GM19324 (cell line): Measurements from ENCODE around the gene TNS2.

ENCODE experiments used
- ATAC-seq: cut with Tn5 transposase; IDR thresholded peaks from one replicate; pipeline ENCODE4 v1.9.1; 2021; ENCODE audit warnings: mild to moderate bottlenecking, moderate library complexity; ENCODE audit not compliant: unreplicated experiment, low FRiP score

Gene TNS2

GRCh38 chr12:53067074-53067992, 17.5 kb downstream of the TNS2 start:
- ATAC-seq: no peak

- ATAC-seq: no peak
These were observed 18.3 kb downstream of the TNS2 start for GRCh38 chr12:53067993-53068770.

GRCh38 chr12:53068811-53069585, 19.1 kb downstream of the TNS2 start:
- ATAC-seq: no peak

- no peak for ATAC-seq
These were observed 20.0 kb downstream of the TNS2 start for GRCh38 chr12:53069621-53070410.

GRCh38 chr12:53070877-53071492, 21.1 kb downstream of the TNS2 start:
- ATAC-seq: no peak

- ATAC-seq: no peak
These were observed 22.0 kb downstream of the TNS2 start for GRCh38 chr12:53071591-53072551.

GRCh38 chr12:53073881-53074280, 24.0 kb downstream of the TNS2 start:
- no peak for ATAC-seq

- no peak for ATAC-seq
These were observed 24.6 kb downstream of the TNS2 start for GRCh38 chr12:53074283-53074998.

- ATAC-seq: no peak
These were observed 25.1 kb downstream of the TNS2 start for GRCh38 chr12:53074999-53075370.

GRCh38 chr12:53076461-53076860, 26.6 kb downstream of the TNS2 start:
- no peak for ATAC-seq

- no peak for ATAC-seq
These were observed 27.2 kb downstream of the TNS2 start for GRCh38 chr12:53077030-53077429.

GRCh38 chr12:53078425-53079225, 28.8 kb downstream of the TNS2 start:
- ATAC-seq: no peak

- ATAC-seq: peak; percentile 98
These were observed 29.6 kb downstream of the TNS2 start, which contains the start of gene SPRYD3 for GRCh38 chr12:53079226-53080117. Gene SPRYD3, minus strand, starts transcription at chr12:53079390. Its CDS starts 57 bp downstream, at chr12:53079333.

GRCh38 chr12:53082637-53083175, 32.8 kb downstream of the TNS2 start:
- ATAC-seq: no peak

- ATAC-seq: no peak
These were observed 36.5 kb downstream of the TNS2 start for GRCh38 chr12:53086361-53086760.

GRCh38 chr12:53090105-53090504, 40.2 kb downstream of the TNS2 start:
- no peak for ATAC-seq
